DOHH2 (cell line): ENCODE data around the gene CD34.

Experiments used
- CTCF ChIP-seq: fragments of 200-600 bp; sonication (generic); IDR thresholded peaks from one replicate; pipeline ENCODE4 v1.5.1; 2014; ENCODE audit warnings: antibody characterized with exemption, mild to moderate bottlenecking, low read depth, low read length; ENCODE audit not compliant: poor library complexity, severe bottlenecking
- EZH2phosphoT487 ChIP-seq: fragments of 200-600 bp; sonication (generic); IDR thresholded peaks from 2 replicates; pipeline ENCODE4 v1.6.1; 2017; ENCODE audit warnings: borderline replicate concordance, mild to moderate bottlenecking, antibody characterized with exemption, low read length, moderate library complexity, mixed read lengths

GRCh38 chr1:207902566-207902965 lies 8.4 kb downstream of the CD34 start:
- TF ChIP-seq EZH2phosphoT487 (no peak), CTCF (no peak)
